Ovary (tissue), 9 donors: ENCODE measurements around the gene NELFA. TPM values are rescaled to one million over a fixed set of nuclear protein-coding genes. Genes with fewer than 3 reads are reported as not detected.

Source experiments
- DNase-seq, 5 donors: peaks; one replicate each; pipeline ENCODE4 v3.0.0-alpha.2; 2019 to 2020
- H3K27ac ChIP-seq, 2 donors: fragments of 200-600 bp; one replicate each; pipeline versions ENCODE4 v1.5.1 to v1.8.0; 2019 to 2022
- H3K27me3 ChIP-seq: fragments of 200-600 bp; one replicate; pipeline ENCODE4 v1.8.0; 2022
- H3K36me3 ChIP-seq: fragments of 200-600 bp; sonication (generic); one replicate; pipeline ENCODE4 v1.5.1; 2019
- H3K4me1 ChIP-seq: one replicate; pipeline ENCODE4 v1.8.1; 2013; ENCODE audit warnings: mild to moderate bottlenecking, moderate library complexity; ENCODE audit not compliant: insufficient read depth
- H3K4me3 ChIP-seq: fragments of 200-600 bp; sonication (generic); one replicate; pipeline ENCODE4 v1.5.1; 2017
- H3K9me3 ChIP-seq, 2 donors: fragments of 200-600 bp in 1 of 2; sonication (generic) in 1 of 2; one replicate each; pipeline versions ENCODE4 v1.5.1 to v1.8.1; 2013 to 2019; ENCODE audit warnings: mild to moderate bottlenecking in 1 of 2, moderate library complexity in 1 of 2
- CTCF ChIP-seq, 3 donors: fragments of 450-650 bp in 2 of 3; fragments of 200-600 bp in 1 of 3; IDR thresholded peaks; one replicate each; pipeline versions ENCODE4 v1.5.1 to v1.8.0; 2016 to 2022; ENCODE audit warnings: antibody characterized with exemption in 3 of 3, mild to moderate bottlenecking in 1 of 3
- EP300 ChIP-seq: sonication (generic); formaldehyde crosslinking; IDR thresholded peaks from one replicate; pipeline ENCODE4 v1.6.1; 2017; ENCODE audit warnings: antibody characterized with exemption
- POLR2A ChIP-seq: fragments of 450-650 bp; IDR thresholded peaks from one replicate; pipeline ENCODE4 v1.6.1; 2017; ENCODE audit warnings: antibody characterized with exemption, mild to moderate bottlenecking, moderate library complexity
- WGBS, 3 donors: extraction: QIAGEN DNeasy Blood & Tissue Kit in 1 of 3; methylation state at CpG; one replicate each; pipeline versions ENCODE4 v1.1.5 to v1.1.7; 2013 to 2017; 5-methylcytosine and 5-hydroxymethylcytosine counted together
- intact Hi-C, 4 donors: fragments of 100-400 bp; cut with DNase I; formaldehyde crosslinking; loops; one replicate each; pipeline versions ENCODE4 v1.11.0 to v1.15.1; 2022 to 2023
- polyA plus RNA-seq, 2 donors: library from polyadenylated mRNA; stranded (reverse); fragments of 200-250 nt in 1 of 2; fragments of 350-450 nt in 1 of 2; fragmentation: Illumina TruSeq in 1 of 2; extraction: RNeasy Lipid Tissue Mini Kit (QIAGEN cat#74804) in 1 of 2; gene quantifications; one replicate each; pipeline ENCODE4 v1.2.3, GENCODE V29; 2013 to 2014
- total RNA-seq, 7 donors: library from RNA; depleted of rRNA in 2 of 7; stranded (reverse); fragments of >200 nt in 2 of 7; fragmentation: NEBNext Ultra II Directional in 3 of 7; extraction: Animal tissue kit (Norgen Biotek cat#: 25700) in 3 of 7; gene quantifications; one replicate each; pipeline versions ENCODE4 v1.1.0 to v1.2.4, GENCODE V29; 2016 to 2023
- donor health status: DM: no; HTN: no; CAD: no; lungs with moderate emphysema.
- donor health status: DM: no; HTN: no; CAD: no.
- donor health status: Bipolar disorder and iron deficiency.
- donor health status: DM: yes; HTN: yes; CAD: no.
- donor health status: DM: no; HTN: no; CAD: no.
- donor health status: DM: yes; HTN: yes; CAD: no.

Gene NELFA
- total and polyA plus RNA-seq, 9 donors, result 12.5 to 42.8 (median 30.8) TPM

- Histone ChIP-seq H3K27me3 (no peaks in the 10 kb centered on the region), H3K9me3 (no peaks in the 10 kb centered on the region), H3K36me3 (no peaks in the 10 kb centered on the region), H3K4me1 (no peaks in the 10 kb centered on the region), H3K27ac (no peak overlapping the region), H3K4me3 (no peak overlapping the region)
- WGBS, 3 donors, result 69 to 74% (median 70%) methylated on average over 11 of the region's 11 CpGs
- no peak for DNase-seq
- TF ChIP-seq POLR2A (no peak), CTCF (IDR thresholded peaks at IDR 0.05) (no peak), EP300 (no peak)
- intact Hi-C loops, result no loop called here
Measured at GRCh38 chr4:1945124-1945895, 63.5 kb downstream of the NELFA start.

- Histone ChIP-seq H3K36me3 (no peaks in the 10 kb centered on the region), H3K9me3 (no peaks in the 10 kb centered on the region), H3K4me3 (no peak overlapping the region), H3K27ac (no peak overlapping the region), H3K4me1 (no peaks in the 10 kb centered on the region), H3K27me3 (no peaks in the 10 kb centered on the region)
- no peak for DNase-seq
- WGBS, 3 donors, result 91 to 96% (median 96%) methylated on average over 7 of the region's 7 CpGs
- TF ChIP-seq CTCF (IDR thresholded peaks at IDR 0.05), result no peak
- TF ChIP-seq EP300, result no peak
- TF ChIP-seq POLR2A, result no peak
- intact Hi-C loops, result no loop called here
Measured at GRCh38 chr4:1943928-1944327, 64.8 kb downstream of the NELFA start.

- Histone ChIP-seq H3K4me3 (no peak overlapping the region), H3K9me3 (no peaks in the 10 kb centered on the region), H3K27ac (no peak overlapping the region), H3K4me1 (no peaks in the 10 kb centered on the region), H3K27me3 (no peaks in the 10 kb centered on the region), H3K36me3 (no peaks in the 10 kb centered on the region)
- intact Hi-C loops, result no loop called here
- DNase-seq, result no peak
- TF ChIP-seq POLR2A (no peak), CTCF (IDR thresholded peaks at IDR 0.05) (no peak), EP300 (no peak)
- 88 to 97% (median 94%) methylated on average over 7 of the region's 7 CpGs for WGBS, 3 donors
Measured at GRCh38 chr4:1940566-1940965, 68.2 kb downstream of the NELFA start.

- Histone ChIP-seq H3K36me3 (no peaks in the 10 kb centered on the region), H3K27me3 (no peaks in the 10 kb centered on the region), H3K27ac (no peak overlapping the region), H3K4me1 (no peaks in the 10 kb centered on the region), H3K9me3 (no peaks in the 10 kb centered on the region), H3K4me3 (no peak overlapping the region)
- 38 to 64% (median 47%) methylated on average over 11 of the region's 11 CpGs for WGBS, 3 donors
- no peak for TF ChIP-seq CTCF (IDR thresholded peaks at IDR 0.05)
- DNase-seq, result no peak
- intact Hi-C loops, result no loop called here
Measured at GRCh38 chr4:1939664-1940509, 68.9 kb downstream of the NELFA start.
